ENCODE results near the gene SDK1. TPM values are rescaled to one million over a fixed set of nuclear protein-coding genes. Genes with fewer than 3 reads are reported as not detected.

SDK1 gene
- total RNA-seq, 1 donor from 2014 or later: 2.5 TPM

DNA sequence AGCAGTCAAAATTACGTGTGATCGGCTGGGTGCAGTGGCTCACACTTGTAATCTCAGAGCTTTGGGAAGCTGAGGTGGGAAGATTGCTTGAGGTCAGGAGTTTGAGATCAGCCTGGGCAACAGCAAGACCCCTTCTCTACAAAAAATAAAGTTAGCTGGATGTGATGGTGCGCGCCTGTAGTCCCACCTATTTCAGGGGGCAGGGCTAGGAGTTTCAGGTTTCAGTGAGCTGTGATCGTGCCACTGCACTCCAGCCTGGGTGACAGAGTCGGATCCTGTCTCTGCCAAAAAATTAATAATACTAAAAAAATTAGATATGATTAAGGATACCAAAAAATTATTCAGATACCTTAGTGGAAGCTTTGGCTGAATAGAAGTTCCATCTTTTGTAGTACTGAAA, 136.4 kb downstream of the SDK1 start:
- intact Hi-C loops (cut with micrococcal nuclease): no loop called here
- ATAC-seq (no peak), DNase-seq (no peak)

DNA sequence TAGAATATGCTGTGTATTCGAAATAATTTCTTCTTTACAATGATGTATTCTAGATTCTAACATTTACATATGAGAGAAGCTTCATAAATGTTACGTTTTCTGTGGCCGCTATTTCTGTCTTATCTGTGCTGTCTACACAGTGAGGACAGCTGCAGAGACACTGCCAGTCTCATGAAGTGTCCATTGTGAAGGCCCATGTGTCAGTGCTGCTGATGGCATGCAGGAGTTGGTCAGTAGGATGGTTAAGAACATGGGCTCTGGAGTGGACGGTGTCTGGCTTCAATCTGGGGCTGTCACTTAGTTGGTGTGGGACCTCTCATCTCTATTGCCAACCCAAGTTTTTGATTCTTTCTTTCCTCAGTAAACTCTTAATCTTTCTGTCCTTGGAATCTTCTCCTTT, 137.3 kb downstream of the SDK1 start:
- ATAC-seq (peak; percentile 63), DNase-seq (no peak)
- intact Hi-C loops (cut with micrococcal nuclease): no loop called here

DNA sequence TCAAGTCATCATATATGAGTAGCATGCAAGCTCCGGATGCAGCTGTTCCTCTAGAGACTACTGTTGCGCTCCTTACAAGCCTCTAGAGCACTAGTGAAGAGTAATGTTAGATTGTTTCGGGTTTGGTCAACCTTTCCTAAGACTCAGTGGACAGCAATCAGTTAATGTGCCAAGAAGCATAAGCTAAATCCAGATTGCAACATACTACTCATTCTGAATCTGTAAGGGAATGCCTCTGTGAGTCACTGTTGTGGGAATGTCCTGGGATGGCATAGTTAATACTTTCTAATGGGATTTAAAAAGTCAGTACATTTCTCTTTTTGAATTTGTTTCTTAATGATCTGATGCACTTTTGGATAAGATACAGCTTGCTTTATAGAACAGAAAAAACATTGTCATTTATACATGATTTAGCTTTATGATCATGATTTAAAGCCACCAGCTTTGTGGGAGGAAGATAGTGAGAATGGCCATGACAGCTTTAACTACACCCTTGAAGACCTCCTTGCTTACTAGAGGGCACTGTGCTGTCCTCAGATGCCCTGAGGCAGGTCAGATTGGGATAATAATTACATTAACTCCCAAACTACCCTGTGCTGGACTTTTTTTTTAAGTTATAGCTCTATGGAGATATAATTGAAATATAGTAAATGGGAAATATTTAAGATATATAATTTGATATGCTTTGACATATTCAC, 138.4 kb downstream of the SDK1 start:
- intact Hi-C loops (cut with micrococcal nuclease): no loop called here
- DNase-seq (no peak), ATAC-seq (peak; percentile 52)

DNA sequence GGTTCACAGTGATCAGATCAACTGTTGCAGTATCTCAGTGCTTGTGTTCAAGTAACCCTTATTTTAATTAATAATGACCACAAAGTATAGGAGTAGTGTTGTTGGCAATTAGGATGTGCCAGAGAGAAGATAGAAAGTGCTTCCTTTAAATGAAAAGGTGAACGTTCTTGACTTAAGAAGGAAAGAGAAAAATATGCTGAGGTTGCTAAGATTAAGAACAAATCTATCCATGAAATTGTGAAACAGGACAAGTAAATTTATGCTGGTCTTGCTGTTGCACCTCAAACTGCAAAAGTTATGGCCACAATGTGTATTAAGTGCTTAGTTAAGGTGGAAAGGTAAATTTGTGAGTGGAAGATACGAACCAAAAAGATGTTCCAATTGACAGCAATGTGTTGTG, 139.5 kb downstream of the SDK1 start:
- DNase-seq (no peak), ATAC-seq (no peak)
- intact Hi-C loops (cut with micrococcal nuclease): no loop called here

DNA sequence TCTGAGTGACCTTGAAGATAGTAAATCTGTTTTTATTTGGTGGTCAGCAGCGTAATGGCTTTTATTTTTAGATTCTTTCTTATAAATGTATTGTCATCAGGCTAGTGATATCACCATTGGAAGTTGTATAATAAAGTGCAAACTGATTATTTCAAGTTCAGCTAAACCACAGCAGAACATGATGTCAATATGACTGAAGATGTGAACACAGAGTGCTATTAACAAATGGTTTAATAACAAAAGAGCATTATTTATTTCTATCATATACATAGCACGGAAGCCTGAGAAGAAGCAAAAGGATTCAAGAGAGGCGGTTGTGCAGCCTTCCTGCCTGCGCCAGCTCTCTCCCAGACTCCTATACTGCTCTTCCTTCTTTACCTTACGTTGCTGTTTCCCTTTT, 142.7 kb downstream of the SDK1 start:
- ATAC-seq: no peak
- intact Hi-C loops (cut with micrococcal nuclease): no loop called here

DNA sequence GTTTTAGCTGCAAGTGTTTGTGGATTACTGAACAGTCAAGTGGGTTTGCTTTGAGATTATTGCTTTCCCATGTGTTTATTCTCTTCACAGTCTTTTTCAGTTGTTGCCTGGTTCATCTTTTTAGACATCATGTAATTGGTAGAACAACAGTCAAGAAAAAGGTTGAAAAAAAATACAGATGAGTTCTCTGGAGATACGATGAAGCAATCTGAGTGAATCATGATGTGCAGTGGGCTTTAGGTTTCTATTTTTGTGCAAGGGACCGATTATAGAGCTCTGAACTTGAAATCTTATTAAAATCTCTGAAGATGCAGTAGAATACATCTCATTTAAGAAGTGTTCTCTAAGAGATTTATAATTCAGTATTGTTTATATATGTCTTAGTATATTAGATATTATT, 145.7 kb downstream of the SDK1 start:
- intact Hi-C loops (cut with micrococcal nuclease): no loop called here
- no peak for DNase-seq
- ATAC-seq: no peak

More for the DNA sequence above, 142.7 kb downstream of the SDK1 start:
- DNase-seq: no peak

DNA sequence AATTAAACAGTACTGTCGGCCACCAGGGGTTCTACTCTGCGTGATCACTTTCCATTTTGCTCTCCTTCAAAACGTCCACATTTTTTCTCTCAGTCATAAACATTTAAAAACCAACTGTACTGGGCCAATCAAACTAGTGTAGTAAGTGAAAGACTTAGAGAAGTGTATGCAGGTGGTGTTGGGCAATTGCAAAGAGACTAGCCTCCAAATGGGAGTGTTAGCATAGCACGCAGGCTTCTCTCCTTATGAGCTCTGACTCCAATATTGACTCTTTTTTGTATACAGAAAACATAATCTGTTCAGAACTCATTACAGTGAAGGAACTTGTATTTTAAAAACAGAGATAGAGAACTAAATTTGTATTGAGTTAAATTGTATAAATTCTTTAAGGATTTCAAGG, 150.6 kb downstream of the SDK1 start:
- no peak for DNase-seq
- intact Hi-C loops (cut with micrococcal nuclease): no loop called here
- ATAC-seq: no peak

DNA sequence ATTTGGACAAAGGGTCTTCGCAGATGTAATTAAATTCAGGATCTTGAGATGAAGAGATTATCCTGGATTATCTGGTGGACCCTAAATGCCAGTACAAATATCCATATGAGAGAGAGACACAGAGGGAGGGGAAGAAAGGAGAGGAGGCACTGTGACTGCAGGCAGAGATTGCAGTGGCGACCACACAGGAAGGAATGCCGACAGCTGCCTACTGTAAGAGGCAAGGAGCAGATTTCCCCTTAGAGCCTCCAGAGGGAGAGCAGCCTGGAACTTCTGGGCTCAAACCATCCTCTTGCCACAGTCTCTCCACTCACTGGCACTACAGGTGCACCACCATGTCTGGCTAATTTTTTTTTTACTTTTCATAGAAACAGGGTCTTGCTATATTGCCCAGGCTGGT, 152.3 kb downstream of the SDK1 start:
- ATAC-seq: no peak

DNA sequence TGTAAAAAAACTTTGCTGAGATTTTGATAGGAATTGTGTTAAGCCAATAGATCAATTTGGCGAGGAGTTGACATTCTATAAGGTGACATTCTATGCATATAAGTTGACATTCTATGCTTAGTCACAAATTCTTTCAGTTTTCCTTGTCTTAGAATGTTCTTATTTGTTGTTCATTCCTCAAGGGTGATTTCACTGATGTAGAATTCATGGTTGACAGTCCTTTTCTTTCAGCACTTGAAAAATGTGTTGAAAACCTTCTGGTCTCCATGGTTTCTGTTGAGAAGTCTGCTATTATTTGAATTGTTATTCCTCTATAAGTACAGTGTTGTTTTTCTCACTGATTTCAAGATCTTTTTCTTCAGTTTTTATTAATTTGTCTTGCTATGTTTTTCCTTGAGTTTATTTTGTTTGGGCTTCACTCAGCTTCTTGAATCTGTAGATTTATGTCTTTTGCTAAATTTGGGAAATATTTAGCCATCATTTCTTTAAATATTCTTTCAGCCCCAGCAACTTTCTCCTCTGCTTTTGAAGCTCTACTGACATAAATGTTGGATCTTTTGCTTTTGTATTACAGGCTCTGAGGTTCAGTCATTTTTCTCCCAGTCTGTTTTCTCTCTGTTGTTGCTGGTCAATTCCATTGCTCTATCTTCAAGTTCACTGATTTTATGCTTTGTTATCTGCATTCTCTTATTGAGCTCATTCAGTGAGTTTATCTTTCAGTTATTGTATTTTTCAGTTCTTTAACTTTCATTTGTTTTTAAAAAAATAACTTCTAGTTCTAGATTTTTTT, 154.9 kb downstream of the SDK1 start:
- ATAC-seq: no peak
- no peak for DNase-seq
- intact Hi-C loops (cut with micrococcal nuclease): no loop called here

More for the DNA sequence above, 152.3 kb downstream of the SDK1 start:
- DNase-seq: no peak
- intact Hi-C loops (cut with micrococcal nuclease): no loop called here

DNA sequence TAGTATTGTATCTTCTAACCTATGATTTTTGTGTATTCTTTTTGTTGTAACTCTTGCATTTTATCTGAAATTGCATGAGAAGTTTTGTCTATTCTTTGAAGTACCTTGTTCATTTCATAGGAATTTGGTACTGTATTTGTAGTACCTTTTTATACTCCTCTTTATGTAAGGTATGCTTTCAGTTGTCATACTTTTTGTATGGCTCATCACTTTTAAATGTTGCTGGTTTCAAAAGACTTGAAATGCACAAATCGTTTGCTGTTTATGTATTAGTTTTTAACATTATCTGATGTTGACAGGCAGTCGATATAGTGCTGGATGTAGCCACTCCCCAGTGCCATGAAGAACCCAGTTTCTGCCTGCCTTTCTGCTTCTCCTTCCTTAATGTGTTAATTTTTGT, 158.1 kb downstream of the SDK1 start:
- ATAC-seq (no peak), DNase-seq (no peak)
- intact Hi-C loops (cut with micrococcal nuclease): no loop called here

DNA sequence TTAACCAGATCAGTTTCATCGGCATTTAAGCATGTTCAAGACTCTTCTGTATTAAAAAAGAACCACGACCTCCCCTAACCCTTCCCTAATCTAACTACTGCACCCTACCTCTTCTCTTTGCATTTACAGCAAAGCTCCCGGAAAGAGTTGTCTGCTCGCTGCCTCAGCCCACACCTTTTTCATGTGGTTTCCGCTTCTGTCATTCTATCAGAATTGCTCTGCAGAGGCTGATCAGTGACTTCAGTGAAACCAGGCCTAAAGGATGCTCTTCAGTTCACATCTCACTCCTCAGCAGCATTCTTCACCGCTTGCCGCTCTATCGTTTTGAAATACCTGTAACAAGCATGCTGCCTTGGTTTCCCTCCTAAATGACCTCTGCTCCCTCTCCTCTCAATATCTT, 160.9 kb downstream of the SDK1 start:
- ATAC-seq (no peak), DNase-seq (no peak)
- intact Hi-C loops (cut with micrococcal nuclease): no loop called here

DNA sequence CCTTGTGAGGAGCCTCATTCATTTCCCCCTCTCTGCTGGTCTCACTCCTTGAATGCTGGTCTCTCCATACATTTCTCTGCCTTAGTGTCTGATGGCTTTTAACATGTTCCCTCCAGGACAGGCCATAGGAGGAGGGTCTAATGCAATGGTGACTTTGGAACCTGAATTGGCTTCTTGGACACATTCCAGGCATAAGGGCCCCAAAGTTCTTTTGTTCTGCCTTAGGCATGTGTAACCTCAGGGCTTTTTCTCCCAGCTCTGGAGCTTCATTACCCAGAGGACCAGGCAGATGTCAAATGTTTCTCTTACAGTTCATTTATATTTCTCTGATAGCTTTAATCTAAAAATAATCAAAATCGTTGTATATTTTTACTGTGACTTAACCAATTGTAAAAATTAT, 162.6 kb downstream of the SDK1 start:
- ATAC-seq (no peak), DNase-seq (no peak)
- intact Hi-C loops (cut with micrococcal nuclease): no loop called here

DNA sequence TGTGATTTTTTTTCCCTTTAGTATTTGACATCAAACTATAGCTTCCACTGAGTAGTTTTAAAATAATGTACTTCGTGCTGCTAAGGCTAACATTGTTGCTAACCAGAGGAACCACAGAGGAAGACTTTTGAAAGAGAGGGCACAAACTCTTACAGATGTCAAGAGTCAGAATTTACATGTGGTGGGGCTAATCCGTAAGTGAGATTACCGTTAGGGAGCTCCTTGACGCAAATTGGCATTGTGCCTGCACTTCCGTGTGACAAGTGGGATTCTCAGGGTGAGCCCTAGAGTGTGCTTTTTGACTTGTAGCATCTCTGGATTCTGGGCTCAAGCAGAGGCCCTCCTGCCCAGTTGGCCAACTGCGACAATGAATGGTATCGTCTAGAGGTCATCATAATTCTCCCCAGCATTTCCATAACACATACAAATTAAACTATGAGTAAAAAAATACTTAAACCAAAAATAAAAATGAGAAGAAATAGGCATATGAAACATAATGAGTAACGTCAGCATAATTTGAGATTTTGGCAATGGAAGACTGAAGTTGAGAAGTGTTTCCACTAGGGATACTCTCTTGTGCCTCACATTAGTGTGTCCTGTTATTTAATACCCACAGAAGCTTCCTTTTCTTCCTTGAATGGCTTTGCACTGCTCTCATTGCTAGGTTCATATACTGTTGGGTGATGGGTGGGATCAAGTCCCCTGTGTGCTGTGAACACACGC, 164.0 kb downstream of the SDK1 start:
- DNase-seq (no peak), ATAC-seq (no peak)
- intact Hi-C loops (cut with micrococcal nuclease): no loop called here

DNA sequence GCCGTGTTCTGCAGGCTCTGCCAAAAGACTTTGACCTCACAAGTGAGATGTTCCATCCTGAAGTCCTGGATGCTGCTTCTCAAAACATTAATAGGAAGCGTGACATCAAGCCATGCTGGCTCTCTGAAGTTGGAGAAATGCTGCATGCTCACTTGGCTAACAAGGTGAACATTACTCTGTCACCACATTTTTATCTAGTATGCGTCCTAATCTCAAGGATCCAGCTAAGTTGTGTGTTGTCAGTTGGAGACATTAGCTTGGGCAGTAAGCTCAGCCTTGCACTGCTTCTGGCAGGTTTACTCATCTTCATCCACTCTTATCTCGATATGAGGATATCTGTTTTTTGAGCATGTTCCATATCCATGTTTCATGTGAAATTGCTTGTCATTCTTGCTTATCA, 165.2 kb downstream of the SDK1 start:
- no peak for ATAC-seq
- no peak for DNase-seq
- intact Hi-C loops (cut with micrococcal nuclease): no loop called here

DNA sequence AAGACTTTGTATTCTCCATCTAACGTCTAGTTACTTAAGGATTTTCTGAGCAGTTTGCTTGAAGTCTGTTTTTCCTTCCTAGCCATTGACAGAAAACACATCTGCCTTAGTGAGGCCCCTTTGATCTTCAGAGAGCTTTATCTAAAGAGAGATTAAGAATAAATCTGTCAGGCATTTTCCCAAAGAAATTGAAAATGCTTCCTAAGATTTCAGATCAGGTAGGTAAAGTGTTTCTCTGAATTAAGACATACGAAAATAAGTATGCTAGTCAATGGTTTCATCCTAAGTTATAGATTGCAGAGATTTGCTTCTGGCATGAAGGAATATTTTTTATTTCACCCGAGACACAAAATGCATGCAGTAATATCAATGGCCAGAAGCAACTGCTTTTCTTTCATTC, 168.6 kb downstream of the SDK1 start:
- ATAC-seq: no peak
- intact Hi-C loops (cut with micrococcal nuclease): no loop called here
- no peak for DNase-seq

DNA sequence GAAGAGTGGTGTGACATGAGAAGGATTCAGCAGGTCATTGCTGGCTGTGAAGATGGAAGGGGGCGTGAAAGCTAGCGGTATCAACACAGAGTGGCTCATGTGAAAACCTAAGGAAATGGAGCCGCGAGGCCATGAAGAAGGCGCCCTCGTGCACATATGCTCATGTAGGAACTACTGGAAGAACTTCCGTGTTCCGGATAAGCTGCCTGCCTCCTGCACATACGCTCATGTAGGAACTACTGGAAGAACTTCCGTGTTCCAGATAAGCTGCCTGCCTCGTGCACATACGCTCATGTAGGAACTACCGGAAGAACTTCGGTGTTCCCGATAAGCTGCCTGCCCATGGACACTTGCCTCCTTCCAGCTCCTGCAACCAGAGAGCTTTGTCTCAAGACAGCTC, 179.1 kb downstream of the SDK1 start:
- ATAC-seq: no peak
- DNase-seq: no peak
- intact Hi-C loops (cut with micrococcal nuclease): no loop called here

DNA sequence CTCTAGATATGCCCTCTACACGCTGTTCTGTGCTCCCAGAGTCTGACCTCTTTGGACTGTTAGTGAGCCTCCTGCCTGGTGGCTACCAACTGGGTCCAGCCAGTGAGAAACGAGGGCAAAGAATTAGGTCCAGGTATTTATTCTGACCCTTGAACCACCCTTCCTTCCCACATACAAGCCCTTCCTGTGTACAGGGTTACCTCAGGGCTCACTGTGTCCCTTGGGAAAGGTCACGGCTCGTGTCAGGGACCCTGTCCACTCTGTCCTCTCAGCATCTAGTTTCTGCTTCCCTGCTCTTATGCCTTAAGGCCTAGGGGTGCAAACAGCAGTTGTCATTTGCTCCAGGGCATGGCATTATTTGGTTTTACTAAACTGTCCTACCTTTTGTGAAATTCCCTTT, 180.4 kb downstream of the SDK1 start:
- intact Hi-C loops (cut with micrococcal nuclease): no loop called here
- ATAC-seq (no peak), DNase-seq (no peak)

DNA sequence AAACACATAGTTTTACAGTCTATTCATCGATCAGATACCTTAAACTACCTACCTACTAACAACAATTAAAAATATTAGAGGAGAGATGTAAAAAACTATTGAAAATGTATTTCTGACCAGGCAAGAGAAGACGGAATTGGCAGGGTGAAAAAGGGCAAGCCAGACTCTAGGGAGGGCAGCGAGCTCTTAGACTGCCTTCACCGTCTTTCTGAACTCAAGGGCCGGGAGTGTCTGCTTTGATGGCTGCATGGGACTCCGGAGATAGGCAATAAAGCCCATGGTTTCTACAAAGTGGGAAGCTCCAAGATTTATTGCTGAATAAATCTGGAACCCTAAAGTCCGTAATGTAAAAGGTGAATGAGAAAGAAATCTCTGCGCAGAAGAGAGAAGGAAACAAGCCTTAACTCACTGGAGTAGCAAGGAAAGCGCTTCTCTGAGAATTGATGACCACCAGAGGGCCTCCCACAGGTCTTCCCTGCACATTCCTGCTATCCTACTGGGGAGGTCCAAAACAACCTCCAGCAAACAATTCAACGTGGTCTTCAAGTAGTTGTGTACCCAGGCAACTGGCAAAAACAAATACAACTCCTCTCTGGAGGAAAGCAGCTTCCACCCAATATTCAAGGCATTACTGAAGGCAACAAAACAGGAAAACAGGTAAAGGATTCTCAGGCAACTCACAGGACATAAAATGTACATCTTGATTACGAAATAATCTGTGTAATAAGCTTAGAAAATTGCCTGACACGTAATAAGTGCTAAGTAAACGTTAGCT, 181.3 kb downstream of the SDK1 start:
- intact Hi-C loops (cut with micrococcal nuclease): no loop called here
- DNase-seq (no peak), ATAC-seq (no peak)

DNA sequence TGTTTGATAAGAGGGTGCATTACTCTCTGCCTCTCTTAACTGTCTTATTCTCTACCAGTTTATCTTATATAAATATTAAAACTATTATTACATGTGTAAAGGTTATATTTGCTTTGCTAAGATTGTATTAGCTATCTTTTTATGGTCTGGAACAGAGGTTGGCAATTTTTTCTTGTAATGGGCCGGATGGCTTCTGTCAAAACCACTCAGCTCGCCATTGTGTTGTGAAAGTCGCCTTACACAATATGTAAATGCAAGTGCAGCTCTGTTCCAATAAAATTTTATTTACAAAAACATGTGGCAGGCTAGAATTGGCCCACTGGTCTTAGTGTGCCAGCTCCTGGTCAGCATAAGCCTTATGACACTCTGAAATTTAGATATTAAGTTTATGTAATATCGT, 185.8 kb downstream of the SDK1 start:
- DNase-seq: no peak

DNA sequence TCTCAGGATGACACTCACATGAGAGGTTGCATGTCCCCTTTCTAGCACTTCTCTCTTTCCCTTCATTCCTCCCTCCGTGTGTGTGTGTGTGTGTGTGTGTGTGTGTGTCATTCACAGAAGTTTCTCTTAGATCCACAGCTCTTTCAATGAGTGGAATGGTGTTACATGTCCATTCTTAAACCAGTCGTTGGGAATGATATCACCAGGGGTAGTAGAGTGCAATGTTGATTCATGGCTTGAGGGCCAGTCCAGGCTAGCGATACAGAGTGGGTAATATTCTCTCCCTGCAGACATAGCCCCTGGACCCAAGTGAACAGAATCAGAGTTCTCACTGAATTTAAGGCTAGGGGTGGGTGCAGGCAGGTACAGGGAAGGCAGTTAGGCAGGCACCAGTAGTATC, 187.8 kb downstream of the SDK1 start:
- DNase-seq (no peak), ATAC-seq (no peak)
- intact Hi-C loops (cut with micrococcal nuclease): no loop called here

More for the DNA sequence above, 185.8 kb downstream of the SDK1 start:
- ATAC-seq: no peak
- intact Hi-C loops (cut with micrococcal nuclease): no loop called here

Measured in left ventricle myocardium superior (tissue), 1 donor.